ENCODE results near the gene ASAH2.
A peak's percentile ranks its signal among the peaks of the same experiment; 100 is the strongest.
"Not testable (repeated sequence)": the region's sequence is repeated elsewhere in the genome, so short reads cannot be mapped to it uniquely, and the experiment has no call there.

Gene ASAH2

DNA sequence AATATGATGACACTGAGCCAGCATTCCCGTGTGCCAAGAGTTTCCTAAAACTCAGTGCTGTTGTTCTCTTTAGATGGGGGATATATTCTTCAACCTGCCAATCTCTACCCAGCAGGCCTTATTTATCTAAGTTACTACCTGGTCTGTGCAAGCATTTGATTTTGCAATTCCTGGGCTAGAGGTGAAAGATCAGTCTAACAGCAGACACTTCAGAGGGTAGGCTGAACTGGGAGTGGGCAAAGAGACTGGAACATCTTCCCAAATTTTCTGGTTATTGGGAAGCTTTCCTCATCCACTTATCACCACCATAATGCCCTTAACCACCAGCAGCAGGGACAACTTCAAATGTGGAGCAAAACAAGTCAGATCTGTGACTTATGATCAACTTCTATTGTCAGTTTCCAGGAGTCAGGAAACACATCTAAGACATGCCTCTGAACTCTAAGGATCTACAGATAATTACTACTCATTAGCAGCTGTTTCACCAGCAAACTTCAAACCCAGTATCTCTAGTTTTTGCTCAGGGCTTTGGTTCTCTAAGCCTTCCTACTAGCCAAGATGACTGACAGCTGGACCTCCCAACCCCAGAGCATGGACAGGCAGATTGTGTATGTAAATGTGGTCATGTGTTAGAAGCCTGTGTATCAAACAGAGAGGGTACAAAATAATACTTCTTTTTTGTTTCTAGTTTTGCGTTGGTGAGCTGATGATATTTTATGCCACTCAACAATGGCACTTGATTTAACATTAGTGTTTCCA is 1.0 kb downstream of the ASAH2 start:
- no peak for DNase-seq

DNA sequence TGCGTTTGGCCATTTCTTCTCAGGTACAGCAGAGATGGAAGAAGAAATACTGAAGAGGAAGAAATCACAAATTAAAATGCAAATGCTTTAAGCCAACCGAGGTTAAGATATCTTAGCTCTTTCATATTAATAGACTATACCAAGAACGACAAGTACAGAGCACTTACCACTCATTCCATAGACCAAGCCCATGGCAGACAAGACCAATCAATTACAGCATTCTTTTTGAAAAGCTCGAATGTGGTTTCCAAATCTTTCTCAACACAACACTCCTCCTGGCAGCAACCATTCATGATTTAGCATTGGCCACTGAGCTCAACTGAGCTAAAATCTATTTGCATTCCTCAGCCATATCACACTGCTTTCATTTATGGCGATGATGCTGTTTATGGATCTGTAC is 2.7 kb downstream of the ASAH2 start:
- no peak for DNase-seq

DNA sequence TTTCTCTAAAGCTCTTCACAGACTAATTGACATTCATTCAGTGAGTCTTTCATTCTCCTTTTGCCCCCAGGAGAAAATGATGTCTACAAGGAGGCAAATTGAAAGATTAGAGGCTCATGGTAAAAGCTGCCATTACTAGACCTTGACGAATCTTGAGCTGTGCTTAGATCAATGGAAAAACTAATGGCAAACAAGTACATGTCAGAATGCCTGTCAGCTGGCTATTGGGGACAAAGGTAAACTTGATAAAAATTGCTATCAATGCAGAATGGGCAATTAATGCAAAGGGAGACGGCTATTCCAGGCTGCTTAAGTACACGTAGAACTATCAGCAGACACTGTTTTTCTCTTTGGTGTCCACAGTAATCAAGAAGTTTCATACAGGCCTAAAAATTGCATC is 3.3 kb downstream of the ASAH2 start:
- no peak for DNase-seq

DNA sequence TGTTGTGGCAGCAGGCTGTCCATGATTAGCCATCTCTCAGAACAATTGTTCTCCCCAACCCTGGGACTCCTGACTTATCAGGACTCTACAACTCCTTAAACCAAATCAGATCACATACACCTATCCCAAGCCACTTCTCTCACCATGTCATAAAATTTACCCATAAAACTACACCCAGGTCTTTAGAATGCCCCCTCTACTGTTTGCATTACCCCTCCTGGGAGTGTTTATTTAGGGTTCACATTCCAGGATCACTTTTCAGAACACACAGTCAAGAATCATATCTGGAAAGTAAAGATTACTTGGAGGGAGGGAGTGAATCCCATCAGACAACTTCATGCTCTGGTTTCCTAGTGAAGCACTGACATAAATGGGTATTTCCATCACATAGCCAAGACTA is 7.1 kb downstream of the ASAH2 start:
- DNase-seq: no peak

DNA sequence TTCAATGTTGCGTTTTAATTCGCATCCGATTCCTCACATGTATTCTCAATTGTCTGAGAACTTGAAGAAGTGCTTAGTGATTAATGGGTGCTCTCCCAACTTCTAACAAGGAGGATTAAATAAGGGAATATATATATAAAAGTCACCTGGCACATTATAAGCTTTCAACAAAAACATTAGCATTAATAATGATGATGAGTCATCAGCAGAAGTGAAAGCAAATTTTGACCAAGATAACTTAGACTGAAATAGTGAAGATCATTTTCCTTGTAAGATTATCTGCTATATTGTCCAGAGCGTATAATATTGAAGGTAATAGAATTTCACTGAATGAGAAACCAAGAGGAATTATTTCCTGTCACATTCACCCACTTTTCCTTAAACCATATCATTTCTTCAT is 8.5 kb downstream of the ASAH2 start:
- DNase-seq: no peak

DNA sequence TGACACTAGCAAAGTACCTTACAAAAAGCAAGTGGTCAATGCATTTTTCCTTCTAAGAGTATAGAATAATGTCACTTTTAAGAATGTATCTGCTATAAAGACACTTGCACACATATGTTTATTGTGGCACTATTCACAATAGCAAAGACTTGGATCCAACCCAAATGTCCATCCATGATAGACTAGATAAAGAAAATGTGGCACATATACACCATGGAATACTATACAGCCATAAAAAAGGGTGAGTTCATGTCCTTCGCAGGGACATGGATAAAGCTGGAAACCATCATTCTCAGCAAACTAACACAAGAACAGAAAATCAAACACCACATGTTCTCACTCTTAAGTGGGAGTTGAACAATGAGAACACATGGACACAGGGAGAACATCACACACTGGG is 9.8 kb downstream of the ASAH2 start:
- not testable (repeated sequence) for DNase-seq

DNA sequence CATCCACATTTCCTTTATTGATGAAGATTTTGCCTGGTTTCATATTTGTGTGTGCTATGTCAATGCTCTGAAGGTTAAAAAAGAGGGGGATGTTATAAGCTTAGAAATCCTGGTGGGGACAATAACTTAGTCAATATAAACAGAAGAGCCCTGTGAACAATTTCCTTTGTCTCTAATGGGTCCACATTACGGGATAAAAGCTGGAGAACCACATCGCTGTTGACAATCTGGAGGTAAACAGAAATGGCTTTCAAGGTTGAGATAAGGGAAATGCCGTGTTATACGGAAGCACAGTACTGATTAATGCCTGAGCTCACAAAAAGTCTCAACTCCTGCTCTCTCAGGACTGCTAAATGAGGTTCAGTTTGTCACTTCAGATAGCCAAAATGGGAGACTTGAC is 16.8 kb downstream of the ASAH2 start:
- DNase-seq: no peak

DNA sequence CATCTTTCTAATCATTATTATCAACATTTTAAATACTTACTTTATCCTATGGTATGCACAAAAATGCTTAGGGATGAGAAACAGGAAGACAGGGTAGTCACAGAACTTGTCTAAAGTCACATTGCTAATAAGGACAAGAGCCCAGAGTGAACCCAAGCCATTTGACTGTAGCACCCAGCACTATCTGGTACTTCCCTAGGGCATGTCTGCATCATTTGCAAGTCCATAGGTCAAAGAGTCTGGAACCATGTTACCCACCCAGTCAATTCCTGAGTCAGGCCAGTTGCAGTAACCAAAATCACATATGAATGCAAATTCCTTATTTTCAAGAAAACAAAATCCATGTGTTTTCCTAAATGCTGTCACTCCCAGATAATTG is 19.1 kb downstream of the ASAH2 start:
- DNase-seq: no peak

DNA sequence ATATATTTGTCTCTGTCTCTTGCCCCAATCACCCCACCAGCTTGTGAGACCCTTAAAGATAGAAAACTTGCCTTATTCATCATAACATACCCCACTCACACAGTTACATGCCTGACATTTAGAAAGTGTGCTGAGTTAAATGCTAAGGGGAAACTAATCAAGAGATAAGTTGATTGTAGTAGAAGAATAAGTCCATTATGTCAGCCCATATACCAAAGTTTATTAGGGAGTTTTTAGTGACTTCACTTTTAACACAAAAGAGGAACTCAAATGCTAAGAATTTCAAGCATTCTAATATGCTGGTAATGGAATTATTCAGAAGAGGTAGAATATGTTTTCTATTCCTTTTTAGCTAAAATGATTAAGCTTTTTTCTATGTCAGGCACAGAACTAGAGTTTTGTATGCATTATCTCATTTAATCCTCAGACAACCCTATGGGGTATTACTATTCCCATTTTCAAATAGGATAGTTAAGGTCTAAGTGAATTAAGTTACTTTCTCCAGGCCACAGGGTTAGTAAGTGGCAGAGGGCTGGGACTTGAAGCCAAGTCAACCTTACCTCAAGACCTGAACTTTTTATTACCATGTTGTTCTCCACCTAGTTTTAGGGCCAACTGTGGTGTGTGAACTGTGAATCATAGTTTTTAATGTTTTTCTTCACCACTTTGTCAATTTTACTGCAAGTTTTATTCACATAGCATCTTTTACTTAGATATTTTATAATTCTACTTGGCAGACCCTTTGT is 19.6 kb downstream of the ASAH2 start:
- no peak for DNase-seq

DNA sequence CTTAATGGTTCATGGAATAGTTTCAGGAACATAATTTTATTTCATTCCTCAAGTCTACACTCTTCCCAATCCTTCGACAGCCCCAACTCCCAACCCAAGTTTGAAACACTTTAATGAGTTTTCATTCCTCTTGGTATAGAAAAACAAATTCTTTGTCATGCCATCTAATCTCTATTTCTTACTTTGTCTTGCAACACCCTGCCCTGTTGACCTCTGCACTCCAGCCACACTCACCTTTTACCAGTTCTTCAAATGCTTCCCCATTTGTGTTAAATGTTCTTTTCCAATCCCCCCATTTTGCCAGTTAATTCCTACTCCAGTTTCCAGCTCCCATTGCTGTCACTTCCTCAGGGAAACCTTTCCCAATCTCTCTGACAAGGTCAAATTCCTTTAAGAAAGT is 21.9 kb downstream of the ASAH2 start:
- DNase-seq: no peak

DNA sequence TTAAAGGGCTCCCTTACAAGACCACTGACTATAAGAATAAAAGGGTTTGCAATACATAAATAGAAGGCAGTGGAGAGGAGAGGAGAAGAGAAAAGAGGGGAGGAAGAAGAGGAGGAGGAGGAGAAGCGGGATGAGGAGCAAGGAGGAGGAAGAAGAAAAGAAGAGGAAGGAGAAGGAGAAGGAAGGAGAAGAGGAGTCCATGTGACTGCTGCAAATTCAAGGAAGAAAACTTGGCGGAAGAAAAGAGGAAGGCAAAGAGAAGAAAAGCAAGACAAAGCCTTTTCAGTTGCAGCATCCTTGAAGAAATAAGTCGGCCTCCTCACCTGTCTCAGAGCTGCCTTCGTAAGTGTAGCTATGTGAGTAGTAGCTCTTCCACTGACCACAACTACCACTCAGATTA is 22.6 kb downstream of the ASAH2 start:
- DNase-seq: no peak

DNA sequence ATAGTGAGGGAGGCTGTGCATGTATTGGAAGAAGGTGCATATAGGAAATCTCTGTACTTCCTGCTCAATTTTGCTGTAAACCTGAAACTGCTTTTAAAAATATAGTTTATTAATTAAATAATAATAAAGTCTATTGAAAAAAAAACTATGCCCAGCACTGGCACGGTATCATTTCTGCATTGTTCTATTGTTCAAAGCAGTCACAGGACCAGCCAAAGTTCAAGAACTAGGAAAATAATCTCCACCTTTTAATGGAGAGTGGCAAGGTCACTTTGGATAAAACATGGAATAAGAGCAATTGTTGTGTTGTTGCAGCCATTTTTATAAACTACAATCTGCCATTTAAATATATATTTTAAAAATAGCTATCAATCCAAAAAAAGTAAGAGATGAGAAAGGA is 24.7 kb downstream of the ASAH2 start:
- no peak for DNase-seq

DNA sequence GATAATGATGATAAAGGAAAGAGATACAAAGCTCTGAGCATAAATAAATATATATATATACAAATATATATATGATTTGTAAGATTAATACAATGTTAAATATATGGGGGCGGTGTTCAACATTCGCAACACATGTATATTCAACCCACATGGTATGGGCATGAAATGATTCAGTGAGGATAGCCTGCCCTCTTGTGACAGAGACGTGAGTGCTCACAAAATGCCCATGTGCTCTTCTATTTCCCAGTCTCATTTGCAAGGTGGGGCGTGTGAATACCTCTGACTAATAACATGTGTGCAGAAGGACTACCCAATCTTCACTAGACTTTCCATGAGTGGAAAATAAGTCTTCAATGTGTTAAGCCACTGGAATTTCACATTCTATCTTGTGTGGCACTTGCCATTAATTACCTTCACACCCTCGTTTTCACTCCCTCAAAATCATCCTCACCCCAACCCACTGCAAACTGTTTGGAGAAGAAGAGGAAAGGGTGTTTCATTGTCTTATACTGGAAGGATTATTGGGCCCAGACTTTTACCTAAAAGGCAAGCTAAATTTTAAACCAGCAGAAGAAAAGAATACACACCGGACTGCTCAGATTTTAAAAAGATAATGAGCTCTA is 26.9 kb downstream of the ASAH2 start:
- peak; percentile 60 for DNase-seq

DNA sequence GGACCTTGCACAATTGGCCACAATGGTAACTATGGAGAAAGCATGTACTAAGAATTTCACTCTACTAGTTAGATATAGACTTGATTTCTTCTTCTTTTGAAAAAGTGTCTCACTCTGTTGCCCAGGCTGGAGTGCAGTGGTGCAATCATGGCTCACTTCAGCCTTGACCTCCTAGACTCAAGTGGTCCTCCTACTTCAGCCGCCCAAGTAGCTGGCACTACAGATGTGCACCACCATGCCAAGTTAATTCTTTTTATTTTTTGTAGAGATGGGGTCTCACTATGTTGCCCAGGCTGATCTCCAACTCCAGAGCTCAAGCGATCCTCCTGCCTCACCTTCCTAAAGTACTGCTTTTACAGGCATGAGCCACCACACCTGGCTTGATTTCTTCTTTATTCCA is 29.1 kb downstream of the ASAH2 start:
- DNase-seq: no peak

DNA sequence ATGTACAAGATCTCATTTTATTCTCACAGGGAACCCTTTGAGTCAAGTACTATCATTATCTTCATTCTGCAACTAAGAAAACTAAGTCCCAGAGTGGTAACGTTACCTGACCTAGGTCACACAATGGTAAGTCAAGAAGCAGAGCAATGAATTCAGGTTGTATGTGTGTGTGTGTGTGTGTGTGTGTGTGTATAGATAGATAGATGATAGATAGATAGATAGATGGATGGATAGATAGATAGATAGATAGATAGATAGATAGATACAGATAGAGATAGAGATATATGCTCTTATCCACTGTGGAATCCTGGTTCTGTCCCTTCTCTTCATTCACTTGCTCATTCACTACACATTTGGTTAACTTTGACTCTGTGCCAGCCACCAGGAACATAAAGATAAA is 29.8 kb downstream of the ASAH2 start:
- no peak for DNase-seq

DNA sequence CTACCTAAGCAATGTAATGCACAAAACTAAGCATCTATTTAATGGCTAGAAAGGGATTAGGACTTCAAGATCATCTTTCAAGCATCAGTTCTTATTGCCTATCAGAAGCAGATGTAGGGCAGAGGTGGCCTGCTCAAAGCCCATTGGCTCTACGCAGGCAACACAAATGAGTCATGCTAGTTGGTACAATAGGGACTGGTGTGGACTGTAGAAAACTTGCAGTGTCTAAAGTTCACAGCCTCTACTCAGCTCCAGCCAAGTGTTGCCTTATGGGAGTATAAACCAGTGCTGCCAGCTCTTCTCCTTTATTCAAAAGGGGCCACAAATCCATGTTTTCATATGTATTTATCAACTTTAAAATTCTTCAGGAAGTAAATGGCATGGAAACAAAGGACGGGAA is 31.7 kb downstream of the ASAH2 start:
- no peak for DNase-seq

DNA sequence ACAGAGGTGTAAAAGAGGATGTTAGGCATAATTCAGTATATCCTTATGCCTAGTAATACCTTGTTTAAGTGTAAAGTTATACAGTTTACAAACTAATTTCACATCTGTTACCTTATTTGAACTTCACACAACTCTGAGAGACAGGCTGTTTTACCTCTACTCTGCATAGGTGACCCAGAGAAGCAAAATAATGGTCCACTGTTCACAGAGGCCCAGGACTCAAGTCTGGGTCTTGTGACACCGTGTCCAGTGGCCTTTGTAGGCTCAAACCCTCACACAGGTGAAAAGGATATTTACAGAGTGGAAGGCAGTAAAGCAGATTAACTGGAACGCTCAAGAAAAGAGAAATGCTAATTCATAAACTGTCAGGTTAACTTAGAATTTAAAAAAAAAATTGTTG is 32.1 kb downstream of the ASAH2 start:
- no peak for DNase-seq

DNA sequence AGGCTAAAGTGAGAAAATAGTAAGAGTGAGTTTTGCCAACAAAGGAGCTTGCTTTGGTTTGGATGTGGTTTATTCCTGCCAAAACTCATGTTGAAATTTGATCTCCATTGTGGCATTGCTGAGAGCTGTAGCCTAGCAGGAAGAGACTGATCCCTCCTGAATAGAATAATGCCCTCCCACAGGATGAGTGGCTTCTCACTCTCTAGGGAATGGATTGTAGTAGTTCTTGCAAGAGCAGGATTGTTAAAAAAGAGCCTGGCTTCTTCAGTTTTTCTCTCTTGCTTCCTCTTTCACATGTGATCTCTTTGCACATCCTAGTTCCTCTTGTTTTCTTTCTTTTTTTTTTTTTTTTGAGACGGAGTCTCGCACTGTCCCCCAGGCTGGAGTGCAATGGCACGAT is 34.4 kb downstream of the ASAH2 start:
- no peak for DNase-seq

DNA sequence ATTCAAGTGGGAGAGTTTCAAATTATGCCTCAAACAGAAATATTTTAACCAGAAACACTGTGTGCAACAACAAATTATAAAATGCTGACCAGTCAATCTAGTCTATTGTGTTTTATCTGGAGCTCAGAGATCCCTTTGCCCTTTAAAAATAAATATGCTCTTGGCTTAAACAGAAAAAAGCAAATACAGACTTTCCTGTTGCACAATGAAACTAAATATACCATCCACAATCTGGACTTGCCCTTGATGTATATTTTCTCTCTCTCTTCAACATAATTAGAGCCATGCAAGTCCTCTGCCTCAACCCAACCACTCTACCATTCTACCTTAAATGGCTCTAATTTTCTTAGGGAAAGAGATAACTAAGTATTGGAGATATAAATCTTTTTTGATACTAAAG is 34.9 kb downstream of the ASAH2 start:
- DNase-seq: no peak

DNA sequence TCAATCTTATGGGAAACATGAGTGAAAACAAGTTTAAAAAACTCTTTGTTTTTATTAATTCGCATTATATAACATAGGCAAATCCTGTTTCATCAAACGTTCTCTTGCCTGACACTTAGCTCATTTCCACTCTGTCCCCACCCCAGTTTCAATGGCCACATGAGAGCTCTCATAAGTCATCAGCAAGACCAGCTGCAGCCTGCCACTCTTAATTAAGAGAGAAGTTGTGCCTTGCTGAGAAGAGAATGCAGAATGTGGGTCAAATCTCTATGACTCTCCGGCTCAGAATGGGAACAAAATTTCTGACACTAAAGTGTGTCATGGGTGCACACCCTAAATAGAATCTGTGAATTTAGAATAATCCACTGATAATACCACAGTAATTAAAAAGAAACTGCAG is 39.6 kb downstream of the ASAH2 start:
- DNase-seq: no peak

DNA sequence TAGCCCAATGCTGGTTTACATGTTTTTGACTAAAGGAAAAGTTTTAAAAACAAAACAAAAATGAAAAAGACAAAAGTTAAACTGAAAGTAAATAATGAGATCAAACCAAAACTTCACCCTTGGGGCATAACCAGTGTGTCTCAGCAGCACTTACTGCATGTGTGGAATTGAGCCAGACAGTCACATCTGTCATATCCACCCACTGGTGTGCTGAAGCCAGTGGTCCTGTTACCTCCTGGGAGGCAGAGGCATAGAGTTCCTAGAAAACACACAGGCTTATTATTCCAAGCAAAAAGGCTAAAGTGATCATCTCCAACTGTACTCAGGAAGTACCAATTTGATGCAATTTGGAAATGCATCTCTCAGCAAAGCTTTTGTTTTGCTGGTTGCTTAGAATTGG is 40.4 kb downstream of the ASAH2 start:
- DNase-seq: no peak
